IMR-90 (cell line): ENCODE measurements around the gene RXFP4. TPM values are rescaled to one million over a fixed set of nuclear protein-coding genes. Genes with fewer than 3 reads are reported as not detected.

Source experiments
- ATAC-seq: fragments of 200-7000 bp; cut with Tn5 transposase; 2 replicates; pipeline ENCODE4 v1.9.1; 2020; ENCODE audit warnings: low read depth, mild to moderate bottlenecking, moderate library complexity
- BruUV-seq: library from RNA; stranded (reverse); fragments of 400-500 nt; replicated peaks from 2 replicates; lab custom pipeline; 2021; lab: Mats Ljungman, UMichigan
- CTCF ChIA-PET: fragments of 300-600 bp; formaldehyde crosslinking; extraction: SDS; loops from one replicate; lab custom pipeline; 2021; ENCODE audit warnings: antibody characterized with exemption; lab: Yijun Ruan, JAX
- POLR2A ChIA-PET: fragments of 300-600 bp; sonication (Branson Sonifier 250); formaldehyde crosslinking; loops from one replicate; lab custom pipeline; 2022; ENCODE audit warnings: antibody characterized with exemption; ENCODE audit not compliant: unreplicated experiment; lab: Charles Lee
- DNase-seq: peaks from one replicate; pipeline ENCODE4 v3.0.0; 2013
- H2AFZ ChIP-seq: replicated peaks from 2 replicates; pipeline ENCODE3; 2013; ENCODE audit warnings: low read length, mild to moderate bottlenecking; ENCODE audit not compliant: poor library complexity
- H2AK5ac ChIP-seq: 2 replicates; pipeline ENCODE4 v1.6.1; 2013; ENCODE audit warnings: low read depth, low read length, inconsistent platforms
- H2AK9ac ChIP-seq: replicated peaks from 2 replicates; pipeline ENCODE3; 2013; ENCODE audit warnings: mild to moderate bottlenecking, low read depth, low read length, moderate library complexity; ENCODE audit not compliant: poor library complexity
- H2BK120ac ChIP-seq: 2 replicates; pipeline ENCODE4 v1.6.1; 2013; ENCODE audit warnings: low read depth, low read length, inconsistent platforms
- H2BK15ac ChIP-seq: 3 replicates; pipeline ENCODE4 v1.6.1; 2013; ENCODE audit warnings: low read depth, low read length, inconsistent platforms
- H2BK20ac ChIP-seq: 2 replicates; pipeline ENCODE4 v1.6.1; 2013; ENCODE audit warnings: low read depth, mild to moderate bottlenecking, inconsistent platforms, low read length, moderate library complexity
- H2BK5ac ChIP-seq: 2 replicates; pipeline ENCODE4 v1.6.1; 2013; ENCODE audit warnings: mild to moderate bottlenecking, low read depth, low read length, inconsistent platforms; ENCODE audit not compliant: poor library complexity, severe bottlenecking
- H3K14ac ChIP-seq: replicated peaks from 2 replicates; pipeline ENCODE4 v1.6.1; 2013; ENCODE audit warnings: low read depth, low read length, inconsistent platforms
- H3K18ac ChIP-seq: 2 replicates; pipeline ENCODE4 v1.6.1; 2013; ENCODE audit warnings: low read depth, low read length, control low read depth
- H3K23ac ChIP-seq: 2 replicates; pipeline ENCODE4 v1.6.1; 2013; ENCODE audit warnings: low read depth, low read length, inconsistent platforms
- H3K27ac ChIP-seq: 2 replicates; pipeline ENCODE4 v1.5.1; 2013; ENCODE audit warnings: mild to moderate bottlenecking, control low read depth, low read length; ENCODE audit not compliant: insufficient read depth
- H3K27me3 ChIP-seq: 2 replicates; pipeline ENCODE4 v1.6.1; 2013; ENCODE audit warnings: low read length; ENCODE audit not compliant: control insufficient read depth, insufficient read depth
- H3K36me3 ChIP-seq: 2 replicates; pipeline ENCODE4 v1.6.1; 2013; ENCODE audit warnings: low read length, mixed read lengths; ENCODE audit not compliant: control insufficient read depth, insufficient read depth
- H3K4ac ChIP-seq: 2 replicates; pipeline ENCODE4 v1.6.1; 2013; ENCODE audit warnings: low read depth, low read length, inconsistent platforms
- H3K4me1 ChIP-seq: 2 replicates; pipeline ENCODE4 v1.6.1; 2013; ENCODE audit warnings: low read length, mixed read lengths; ENCODE audit not compliant: control insufficient read depth, insufficient read depth
- H3K4me2 ChIP-seq: 2 replicates; pipeline ENCODE4 v1.6.1; 2013; ENCODE audit warnings: low read depth, mild to moderate bottlenecking, control low read depth, low read length, moderate library complexity
- H3K4me3 ChIP-seq: 2 replicates; pipeline ENCODE4 v1.5.1; 2013; ENCODE audit warnings: low read depth, mild to moderate bottlenecking, control low read depth, low read length, moderate library complexity; ENCODE audit not compliant: insufficient read depth
- H3K56ac ChIP-seq: 2 replicates; pipeline ENCODE4 v1.6.1; 2013; ENCODE audit warnings: low read length, inconsistent platforms; ENCODE audit not compliant: insufficient read depth; ENCODE audit errors: extremely low read depth
- H3K79me1 ChIP-seq, 2 experiments: 2 replicates each; pipeline ENCODE4 v1.6.1; 2013; ENCODE audit warnings: low read length in 2 of 2, inconsistent platforms in 1 of 2, low read depth in 1 of 2
- H3K9ac ChIP-seq: 2 replicates; pipeline ENCODE4 v1.6.1; 2013; ENCODE audit warnings: low read depth, low read length, control low read depth
- H3K9me1 ChIP-seq: 2 replicates; pipeline ENCODE4 v1.6.1; 2013; ENCODE audit warnings: low read length, inconsistent platforms; ENCODE audit not compliant: insufficient read depth
- H3K9me3 ChIP-seq: 2 replicates; pipeline ENCODE4 v1.6.1; 2013; ENCODE audit warnings: low read length; ENCODE audit not compliant: control insufficient read depth, insufficient read depth
- H4K20me1 ChIP-seq: 2 replicates; pipeline ENCODE4 v1.6.1; 2013; ENCODE audit warnings: low read length, inconsistent platforms; ENCODE audit not compliant: insufficient read depth
- H4K5ac ChIP-seq: 2 replicates; pipeline ENCODE4 v1.6.1; 2013; ENCODE audit warnings: mild to moderate bottlenecking, low read depth, low read length, control low read depth
- H4K8ac ChIP-seq, 2 experiments: 2 replicates each; pipeline ENCODE4 v1.6.1; 2013; ENCODE audit warnings: low read depth in 2 of 2, low read length in 2 of 2, control low read depth in 1 of 2, inconsistent platforms in 1 of 2
- H4K91ac ChIP-seq: 2 replicates; pipeline ENCODE4 v1.6.1; 2013; ENCODE audit warnings: low read depth, low read length, inconsistent platforms; ENCODE audit not compliant: insufficient read depth
- CEBPB ChIP-seq: IDR thresholded peaks from 2 replicates; pipeline ENCODE4 v1.6.1; 2012; ENCODE audit warnings: low read depth, low read length, improper control_type of control experiment
- CTCF ChIP-seq: conservative IDR thresholded peaks from 2 replicates; pipeline ENCODE4 v1.5.1; 2012; ENCODE audit warnings: mild to moderate bottlenecking, low read depth, low read length, improper control_type of control experiment
- MAFK ChIP-seq: IDR thresholded peaks from 2 replicates; pipeline ENCODE4 v1.6.1; 2012; ENCODE audit warnings: low read depth, low read length, improper control_type of control experiment
- NFE2L2 ChIP-seq: fragments of 150-350 bp; IDR thresholded peaks from 2 replicates; pipeline ENCODE4 v1.6.1; 2016; ENCODE audit warnings: low read depth, mild to moderate bottlenecking, low read length
- POLR2A ChIP-seq: IDR thresholded peaks from 2 replicates; pipeline ENCODE4 v1.6.1; 2012; ENCODE audit warnings: mild to moderate bottlenecking, low read depth, low read length
- RFX5 ChIP-seq: IDR thresholded peaks from 2 replicates; pipeline ENCODE4 v1.8.0; 2012; ENCODE audit warnings: low read depth, mild to moderate bottlenecking, low read length, moderate library complexity
- SMC3 ChIP-seq: fragments of 150-350 bp; IDR thresholded peaks from 2 replicates; pipeline ENCODE4 v1.6.1; 2016; ENCODE audit warnings: low read depth, mild to moderate bottlenecking, antibody characterized with exemption, low read length, moderate library complexity
- WGBS, 2 experiments: methylation state at CpG; one replicate each; pipeline versions ENCODE4 v1.1.5 to v1.1.7; 2013; ENCODE audit warnings: missing lambda C conversion rate in 2 of 2; ENCODE audit not compliant: insufficient read length in 1 of 2; ENCODE audit errors: extremely low coverage in 2 of 2; 5-methylcytosine and 5-hydroxymethylcytosine counted together
- dilution Hi-C: fragments of 300-500 bp; cut with HindIII; formaldehyde crosslinking; loops from one replicate; pipeline ENCODE4 v1.14.3; 2018; ENCODE audit warnings: low sequenced_read_pairs; ENCODE audit not compliant: unreplicated experiment
- in situ Hi-C: fragments of 300-500 bp; cut with MboI; formaldehyde crosslinking; loops from 3 replicates; pipeline ENCODE4 v1.14.3; 2019; ENCODE audit warnings: low sequenced_read_pairs, inconsistent platforms, mixed read lengths
- intact Hi-C: fragments of 100-400 bp; cut with micrococcal nuclease; formaldehyde crosslinking; loops from 2 replicates; pipeline ENCODE4 v1.10.0; 2022
- polyA plus RNA-seq, 3 experiments: library from polyadenylated mRNA; depleted of rRNA; stranded (reverse); fragments of >200 nt; gene quantifications; 2 replicates each; pipeline ENCODE4 v1.2.3, GENCODE V29; 2012; ENCODE audit warnings: low replicate concordance in 1 of 3
- total RNA-seq: library from RNA; depleted of rRNA; stranded (reverse); fragments of >200 nt; gene quantifications from 2 replicates; pipeline ENCODE4 v1.2.3, GENCODE V29; 2012

The RXFP4 gene
- total and polyA plus RNA-seq, 2 of the 4 experiments (the other 2 are of a cell fraction): not detected

GRCh38 chr1:155974208-155975115 lies 33.0 kb downstream of the RXFP4 start:
- ChIA-PET POLR2A (no interaction called here), CTCF (interaction anchor here (0.7 to 1.6 kb wide), 2 partner anchors 12 to 18 kb away, joined by 4 read pairs; no protein-coding TSS in a partner anchor)
- in situ Hi-C loops: no loop called here
- Histone ChIP-seq H4K5ac (peak overlapping the region; percentile 55; the same call in 1 of the 2 replicates), H3K9ac (peak overlapping the region; percentile 75), H3K36me3 (peaks cover 26% of the 10 kb centered on the region), H3K4me3 (peak overlapping the region; percentile 94), H3K27me3 (no peaks in the 10 kb centered on the region), H3K14ac (peak overlapping the region; percentile 91), H2BK120ac (no peak overlapping the region), H3K4ac (peak overlapping the region; percentile 92), H4K8ac (peak overlapping the region; percentile 5 to 34; a peak in 2 of 4 replicates), H2BK20ac (no peak overlapping the region), H3K4me1 (peaks cover 45% of the 10 kb centered on the region), H3K23ac (peak overlapping the region; percentile 97), H3K27ac (peak overlapping the region; percentile 87), H3K9me1 (peaks cover 47% of the 10 kb centered on the region), H3K56ac (peak overlapping the region; percentile 32; the same call in 1 of the 2 replicates), H4K20me1 (peaks cover 81% of the 10 kb centered on the region), H2BK15ac (no peak overlapping the region), H2AK5ac (peak overlapping the region; percentile 93; the same call in 1 of the 2 replicates), H2AFZ (peak overlapping the region; percentile 21), H3K18ac (no peak overlapping the region; the same call in 1 of the 2 replicates), H2AK9ac (peak overlapping the region; percentile 79), H3K79me1 (peaks cover 7 to 74% of the 10 kb centered on the region in 2 experiments; a peak in 3 of 4 replicates), H3K4me2 (peak overlapping the region; percentile 98), H4K91ac (peak overlapping the region; percentile 43), H2BK5ac (peak overlapping the region; percentile 69), H3K9me3 (no peaks in the 10 kb centered on the region)
- no peak for DNase-seq
- no peak for TF ChIP-seq POLR2A
- TF ChIP-seq SMC3: no peak
- TF ChIP-seq RFX5: no peak
- no peak for TF ChIP-seq NFE2L2
- TF ChIP-seq MAFK: no peak
- no peak for TF ChIP-seq CEBPB
- TF ChIP-seq CTCF: no peak
- no TSS peak for BruUV-seq
- intact Hi-C loops: loop anchor here (5.0 kb wide), 1 partner anchor 32 kb away; the partner anchor contains the start of gene RXFP4
- no CpG with 5 or more reads among the region's 13 CpGs for WGBS, 2 experiments
- dilution Hi-C loops: no loop called here
- ATAC-seq: no peak
